Right lobe of liver (tissue), 4 donors: ENCODE measurements around the gene FAM124A.

Source experiments
- CTCF ChIP-seq, 4 donors: fragments of 200-600 bp in 3 of 4; fragments of 450-650 bp in 1 of 4; IDR thresholded peaks; one replicate each; pipeline versions ENCODE4 v1.5.1 to v1.8.0; 2016 to 2022; ENCODE audit warnings: antibody characterized with exemption in 4 of 4, mild to moderate bottlenecking in 2 of 4
- POLR2A ChIP-seq: fragments of 450-650 bp; IDR thresholded peaks from one replicate; pipeline ENCODE4 v1.6.1; 2017; ENCODE audit warnings: antibody characterized with exemption, mild to moderate bottlenecking
- donor health status: DM: no; HTN: no; CAD: no.
- donor health status: DM: no; HTN: no; CAD: no.
- donor health status: DM: no; HTN: yes; CAD: no.

- TF ChIP-seq CTCF (IDR thresholded peaks at IDR 0.05) = no peak
- no peak for TF ChIP-seq POLR2A
Measured at GRCh38 chr13:51243832-51244231, 21.6 kb downstream of the FAM124A start.
